Common myeloid progenitor, CD34-positive (primary cell): Measurements from ENCODE around the gene CLIP2.
"Not testable (repeated sequence)": the region's sequence is repeated elsewhere in the genome, so short reads cannot be mapped to it uniquely, and the experiment has no call there.

ENCODE experiments used
- CTCF ChIA-PET: fragments of 350-600 bp; sonication (Branson Sonifier 250); formaldehyde crosslinking; loops from one replicate; lab custom pipeline; 2021; ENCODE audit warnings: antibody characterized with exemption; lab: Charles Lee
- POLR2A ChIA-PET: fragments of 350-600 bp; sonication (Branson Sonifier 250); formaldehyde crosslinking; loops from one replicate; lab custom pipeline; 2021; ENCODE audit warnings: antibody characterized with exemption; lab: Charles Lee
- DNase-seq, 3 donors: peaks; one replicate each; pipeline versions ENCODE4 v3.0.0 to v3.0.0-alpha.2; 2013
- H3K27ac ChIP-seq, 2 experiments: 1 replicate in 1 of 2; 2 replicates in 1 of 2; pipeline ENCODE4 v1.7.0; 2013; ENCODE audit warnings: inconsistent platforms in 2 of 2, low read length in 2 of 2, mild to moderate bottlenecking in 2 of 2, low read depth in 1 of 2, moderate library complexity in 1 of 2; ENCODE audit not compliant: severe bottlenecking in 2 of 2, insufficient read depth in 1 of 2, poor library complexity in 1 of 2
- H3K27me3 ChIP-seq, 5 experiments: replicated peaks in 2 of 5; 1 replicate in 3 of 5; 2 replicates in 2 of 5; pipeline versions ENCODE4 v1.6.1 to v1.7.0; 2013; ENCODE audit warnings: low read length in 4 of 5, mild to moderate bottlenecking in 2 of 5, moderate library complexity in 2 of 5, inconsistent platforms in 1 of 5; ENCODE audit not compliant: insufficient read depth in 5 of 5, control insufficient read depth in 4 of 5
- H3K36me3 ChIP-seq, 4 experiments: 1 replicate in 2 of 4; 2 replicates in 2 of 4; pipeline versions ENCODE4 v1.6.1 to v1.7.0; 2013; ENCODE audit warnings: low read length in 3 of 4, control low read depth in 1 of 4, mild to moderate bottlenecking in 1 of 4; ENCODE audit not compliant: control insufficient read depth in 4 of 4, insufficient read depth in 4 of 4
- H3K4me1 ChIP-seq, 4 experiments: 1 replicate in 3 of 4; 2 replicates in 1 of 4; pipeline versions ENCODE4 v1.6.1 to v1.7.1; 2013; ENCODE audit warnings: low read length in 3 of 4, mild to moderate bottlenecking in 3 of 4, control low read depth in 1 of 4, inconsistent platforms in 1 of 4, moderate library complexity in 1 of 4; ENCODE audit not compliant: control insufficient read depth in 4 of 4, insufficient read depth in 4 of 4; ENCODE audit errors: control extremely low read depth in 1 of 4
- H3K4me3 ChIP-seq, 7 experiments: 1 replicate in 4 of 7; 2 replicates in 3 of 7; pipeline versions ENCODE4 v1.5.1 to v1.7.0; 2013; ENCODE audit warnings: mild to moderate bottlenecking in 7 of 7, low read length in 6 of 7, moderate library complexity in 6 of 7, inconsistent platforms in 2 of 7, low read depth in 2 of 7, control low read depth in 1 of 7; ENCODE audit not compliant: insufficient read depth in 4 of 7, control insufficient read depth in 1 of 7; ENCODE audit errors: extremely low read depth in 1 of 7
- H3K9me3 ChIP-seq, 5 experiments: 1 replicate in 4 of 5; 2 replicates in 1 of 5; pipeline versions ENCODE4 v1.6.1 to v1.7.1; 2013; ENCODE audit warnings: low read length in 4 of 5, mild to moderate bottlenecking in 2 of 5, inconsistent platforms in 1 of 5, low read depth in 1 of 5, moderate library complexity in 1 of 5; ENCODE audit not compliant: control insufficient read depth in 4 of 5, insufficient read depth in 2 of 5; ENCODE audit errors: control extremely low read depth in 1 of 5
- WGBS: methylation state at CpG from one replicate; pipeline ENCODE4 v1.1.5; 2013; ENCODE audit not compliant: insufficient coverage; 5-methylcytosine and 5-hydroxymethylcytosine counted together

Gene CLIP2

DNA sequence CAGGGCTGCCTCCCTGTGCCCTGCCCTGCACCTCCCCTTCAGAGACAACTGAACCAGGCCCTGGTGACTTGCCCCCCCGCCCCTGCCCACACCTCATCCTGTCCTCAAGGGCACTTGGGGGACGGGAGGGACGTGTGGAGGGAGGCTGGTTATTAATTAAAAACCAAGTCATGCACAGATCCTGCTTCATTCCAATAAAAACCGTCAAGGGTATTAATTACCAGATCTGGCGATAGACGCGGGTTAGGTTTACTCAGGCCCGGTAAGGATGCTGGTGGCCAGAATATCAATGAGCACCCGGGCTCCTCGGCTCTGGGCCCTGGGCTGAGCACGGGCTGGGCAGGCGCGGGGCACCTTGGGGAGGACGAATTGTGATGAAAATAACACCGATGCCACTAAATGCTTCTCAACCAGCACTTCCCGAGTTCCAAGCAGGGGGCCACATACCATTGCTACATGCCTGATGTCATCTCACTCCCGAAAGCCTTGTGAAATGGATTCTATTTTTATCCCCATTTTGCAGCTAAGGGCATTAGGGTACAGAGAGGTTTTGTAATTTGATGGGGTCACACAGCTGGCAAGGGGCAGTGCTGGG is 140.0 kb downstream of the CLIP2 start:
- Histone ChIP-seq H3K27ac (no peak overlapping the region), H3K36me3 (no peaks in the 10 kb centered on the region), H3K4me1 (no peaks in the 10 kb centered on the region), H3K27me3 (no peaks in the 10 kb centered on the region), H3K4me3 (no peak overlapping the region), H3K9me3 (no peaks in the 10 kb centered on the region)
- WGBS, result 92% methylated on average over 14 of the region's 17 CpGs
- ChIA-PET CTCF (interaction anchor here (0.6 to 1.5 kb wide), 2 partner anchors 10 to 238 kb away, joined by 4 read pairs; no protein-coding TSS in a partner anchor), POLR2A (no interaction called here)
- no peak for DNase-seq

DNA sequence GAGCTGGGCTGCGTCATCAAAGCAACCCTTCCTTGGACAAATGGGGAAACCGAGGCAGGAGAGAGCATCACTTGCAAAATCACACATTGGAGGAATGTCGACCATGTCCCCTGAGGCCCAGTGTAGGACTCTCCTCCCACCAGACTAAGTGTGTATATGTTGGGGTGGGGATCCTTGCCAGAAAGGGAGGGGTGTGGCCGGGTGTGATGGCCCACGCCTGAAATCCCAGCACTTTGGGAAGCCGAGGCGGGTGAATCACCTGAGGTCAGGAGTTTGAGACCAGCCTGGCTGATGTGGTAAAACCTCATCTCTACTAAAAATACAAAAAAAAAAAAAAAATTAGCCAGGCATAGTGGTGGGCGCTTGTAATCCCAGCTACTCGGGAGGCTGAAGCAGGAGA is 141.2 kb downstream of the CLIP2 start:
- ChIA-PET CTCF (interaction anchor here (1.3 kb wide), 1 partner anchor 13 kb away, joined by 3 read pairs; no protein-coding TSS in a partner anchor), POLR2A (interaction anchor here (0.6 kb wide), 1 partner anchor 1612 kb away, joined by 8 read pairs; no protein-coding TSS in a partner anchor)
- not testable (repeated sequence) for DNase-seq, H3K27me3 ChIP-seq, H3K27ac ChIP-seq, H3K4me1 ChIP-seq, H3K4me3 ChIP-seq, H3K36me3 ChIP-seq, H3K9me3 ChIP-seq
- WGBS, result 96% methylated on average over 5 of the region's 9 CpGs

- Histone ChIP-seq H3K4me1 (no peaks in the 10 kb centered on the region), H3K27ac (no peak overlapping the region), H3K36me3 (no peaks in the 10 kb centered on the region), H3K27me3 (no peaks in the 10 kb centered on the region), H3K4me3 (no peak overlapping the region), H3K9me3 (no peaks in the 10 kb centered on the region)
- ChIA-PET POLR2A (no interaction called here), CTCF (interaction anchor here (1.0 to 1.5 kb wide), 3 partner anchors 12 to 135 kb away, joined by 3 to 4 read pairs (median 3); no protein-coding TSS in a partner anchor)
- DNase-seq, result no peak
- 99% methylated on average over 10 of the region's 12 CpGs for WGBS
Observed at GRCh38 chr7:74430961-74431466, 141.8 kb downstream of the CLIP2 start.

GRCh38 chr7:74437291-74437571 is 148.0 kb downstream of the CLIP2 start:
- no CpG with 5 or more reads among the region's 1 CpG for WGBS
- CTCF ChIA-PET, result interaction anchor here (0.6 to 1.5 kb wide), 3 partner anchors 19 to 223 kb away, joined by 3 to 5 read pairs (median 4); no protein-coding TSS in a partner anchor
- H3K27ac ChIP-seq, H3K27me3 ChIP-seq, H3K9me3 ChIP-seq, H3K4me3 ChIP-seq, H3K4me1 ChIP-seq, POLR2A ChIA-PET, H3K36me3 ChIP-seq, DNase-seq: not testable (repeated sequence)

GRCh38 chr7:74438327-74438726 is 149.1 kb downstream of the CLIP2 start:
- 100% methylated on average over 1 of the region's 2 CpGs for WGBS
- DNase-seq, result no peak
- ChIA-PET CTCF (interaction anchor here (1.5 kb wide), 1 partner anchor 20 kb away, joined by 4 read pairs; no protein-coding TSS in a partner anchor), POLR2A (no interaction called here)
- Histone ChIP-seq H3K27me3 (no peaks in the 10 kb centered on the region), H3K9me3 (peaks cover 3 to 9% (median 7%) of the 10 kb centered on the region in 5 experiments), H3K4me3 (no peak overlapping the region), H3K27ac (no peak overlapping the region), H3K4me1 (no peaks in the 10 kb centered on the region), H3K36me3 (no peaks in the 10 kb centered on the region)

DNA sequence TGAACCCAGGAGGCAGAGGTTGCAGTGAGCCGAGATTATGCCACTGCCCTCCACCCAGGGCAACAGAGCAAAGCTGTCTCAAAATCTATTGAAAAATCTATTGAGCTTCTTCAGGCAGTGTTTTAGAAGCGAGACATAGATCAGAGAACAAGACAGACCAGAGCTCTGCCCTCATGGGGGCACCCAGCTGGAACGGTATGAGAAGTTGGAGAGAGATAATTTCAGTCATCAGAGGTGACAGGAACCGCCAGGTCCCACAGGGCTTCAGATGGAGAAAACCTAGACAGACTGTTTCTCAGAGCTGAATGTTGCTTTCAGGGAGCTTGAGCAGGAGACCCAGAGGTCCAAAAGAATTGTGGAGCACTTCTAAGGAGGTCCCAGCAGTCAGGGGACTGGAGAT is 150.3 kb downstream of the CLIP2 start:
- Histone ChIP-seq H3K27ac (no peak overlapping the region), H3K4me1 (no peaks in the 10 kb centered on the region), H3K36me3 (no peaks in the 10 kb centered on the region), H3K4me3 (no peak overlapping the region), H3K9me3 (peaks cover 3 to 9% (median 7%) of the 10 kb centered on the region in 5 experiments), H3K27me3 (no peaks in the 10 kb centered on the region)
- ChIA-PET CTCF (interaction anchor here (0.6 to 1.3 kb wide), 5 partner anchors 11 to 39 kb away, joined by 3 to 5 read pairs (median 3); no protein-coding TSS in a partner anchor), POLR2A (no interaction called here)
- no peak for DNase-seq
- WGBS, result 96% methylated on average over 4 of the region's 4 CpGs

DNA sequence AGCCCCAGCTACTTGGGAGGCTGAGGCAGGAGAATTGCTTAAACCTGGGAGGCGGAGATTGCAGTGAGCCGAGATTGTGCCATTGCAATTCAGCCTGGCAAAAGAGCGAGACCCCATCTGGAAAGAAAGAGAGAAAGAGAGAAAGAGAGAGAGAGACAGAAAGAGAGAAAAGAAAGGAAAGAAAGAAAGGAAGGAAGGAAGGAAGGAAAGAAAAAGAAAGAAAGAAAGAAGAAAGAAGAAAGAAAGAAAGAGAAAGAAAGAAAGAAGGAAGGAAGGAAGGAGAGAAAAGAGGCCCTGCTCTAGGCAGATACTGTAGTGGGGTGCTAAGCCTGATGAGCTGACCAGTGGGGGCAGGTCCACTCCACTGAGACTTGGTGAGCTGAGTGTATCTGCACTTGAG is 150.9 kb downstream of the CLIP2 start:
- CTCF ChIA-PET, result interaction anchor here (1.2 to 1.3 kb wide), 2 partner anchors 16 to 23 kb away, joined by 3 to 5 read pairs; no protein-coding TSS in a partner anchor
- DNase-seq, H3K27me3 ChIP-seq, H3K4me3 ChIP-seq, POLR2A ChIA-PET, H3K4me1 ChIP-seq, H3K27ac ChIP-seq, H3K9me3 ChIP-seq, H3K36me3 ChIP-seq: not testable (repeated sequence)
- 97% methylated on average over 3 of the region's 3 CpGs for WGBS
